Testis (tissue), 3 donors: ENCODE data around the gene CTBP2. TPM values are rescaled to one million over a fixed set of nuclear protein-coding genes. Genes with fewer than 3 reads are reported as not detected.

Experiments
- DNase-seq: peaks from one replicate; pipeline ENCODE4 v3.0.0-alpha.2; 2019
- H3K27ac ChIP-seq, 2 donors: fragments of 200-600 bp; sonication (generic); one replicate each; pipeline ENCODE4 v1.5.1; 2019
- H3K27me3 ChIP-seq: fragments of 200-600 bp; sonication (generic); one replicate; pipeline ENCODE4 v1.5.1; 2019
- H3K36me3 ChIP-seq: fragments of 200-600 bp; sonication (generic); one replicate; pipeline ENCODE4 v1.5.1; 2017; ENCODE audit warnings: low read depth; ENCODE audit errors: missing control alignments
- H3K4me1 ChIP-seq: fragments of 200-600 bp; sonication (generic); one replicate; pipeline ENCODE4 v1.5.1; 2019
- H3K4me3 ChIP-seq, 2 donors: fragments of 200-600 bp; sonication (generic); one replicate each; pipeline ENCODE4 v1.5.1; 2017 to 2019
- H3K9me3 ChIP-seq: fragments of 200-600 bp; sonication (generic); one replicate; pipeline ENCODE4 v1.5.1; 2017
- POLR2A ChIP-seq: fragments of 450-650 bp; IDR thresholded peaks from one replicate; pipeline ENCODE4 v1.6.1; 2017; ENCODE audit warnings: antibody characterized with exemption, mild to moderate bottlenecking, moderate library complexity
- WGBS, 2 donors: methylation state at CpG; one replicate each; pipeline ENCODE4 v1.1.5; 2018; 5-methylcytosine and 5-hydroxymethylcytosine counted together
- intact Hi-C: fragments of 100-400 bp; cut with DNase I; formaldehyde crosslinking; loops from one replicate; pipeline ENCODE4 v1.15.1; 2023; ENCODE audit warnings: low total_unique reads
- polyA plus RNA-seq: library from polyadenylated mRNA; stranded (reverse); fragments of 350-450 nt; fragmentation: Illumina TruSeq; extraction: RNeasy Lipid Tissue Mini Kit (QIAGEN cat#74804); gene quantifications from one replicate; pipeline ENCODE4 v1.2.3, GENCODE V29; 2014; ENCODE audit warnings: low read depth, low replicate concordance; ENCODE audit not compliant: insufficient read depth
- total RNA-seq, 2 donors: library from RNA; depleted of rRNA; stranded (reverse); fragments of >200 nt; gene quantifications; one replicate each; pipeline ENCODE4 v1.2.3, GENCODE V29; 2016
- TF ChIP-seq, protein P1 (sequence below), 3 experiments: fragments of 450-650 bp in 2 of 3; fragments of 200-600 bp in 1 of 3; sonication (generic) in 1 of 3; IDR thresholded peaks; one replicate each; pipeline ENCODE4 v1.5.1; 2016 to 2019; ENCODE audit warnings: antibody characterized with exemption in 3 of 3, mild to moderate bottlenecking in 2 of 3, moderate library complexity in 1 of 3

CTBP2 gene
- total and polyA plus RNA-seq, 3 donors from 2014 or later = 44.7 to 79.5 (median 52.4) TPM

DNA sequence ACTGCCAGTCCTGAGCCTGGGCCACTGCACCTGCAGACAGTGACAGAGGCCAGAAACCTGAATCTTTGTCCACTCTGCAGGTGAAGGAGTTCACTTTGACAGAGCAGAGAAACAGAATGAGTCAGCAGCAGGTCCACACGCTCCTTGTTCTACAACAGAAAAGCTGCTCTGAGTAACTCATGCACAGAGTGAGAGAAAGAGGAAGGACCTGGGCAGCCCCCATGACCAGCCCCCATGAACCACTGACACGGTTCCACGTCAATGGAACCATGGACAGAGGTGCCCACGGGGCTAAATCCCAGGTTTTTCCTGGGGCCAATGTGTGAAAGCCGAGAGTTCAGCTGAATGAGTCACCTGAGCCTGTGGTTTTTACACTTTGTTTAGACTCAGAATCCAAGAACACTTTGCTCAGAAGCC is 40.8 kb upstream of the CTBP2 start:
- H3K4me3 ChIP-seq = no peak overlapping the region
- TF ChIP-seq, protein P1, sequence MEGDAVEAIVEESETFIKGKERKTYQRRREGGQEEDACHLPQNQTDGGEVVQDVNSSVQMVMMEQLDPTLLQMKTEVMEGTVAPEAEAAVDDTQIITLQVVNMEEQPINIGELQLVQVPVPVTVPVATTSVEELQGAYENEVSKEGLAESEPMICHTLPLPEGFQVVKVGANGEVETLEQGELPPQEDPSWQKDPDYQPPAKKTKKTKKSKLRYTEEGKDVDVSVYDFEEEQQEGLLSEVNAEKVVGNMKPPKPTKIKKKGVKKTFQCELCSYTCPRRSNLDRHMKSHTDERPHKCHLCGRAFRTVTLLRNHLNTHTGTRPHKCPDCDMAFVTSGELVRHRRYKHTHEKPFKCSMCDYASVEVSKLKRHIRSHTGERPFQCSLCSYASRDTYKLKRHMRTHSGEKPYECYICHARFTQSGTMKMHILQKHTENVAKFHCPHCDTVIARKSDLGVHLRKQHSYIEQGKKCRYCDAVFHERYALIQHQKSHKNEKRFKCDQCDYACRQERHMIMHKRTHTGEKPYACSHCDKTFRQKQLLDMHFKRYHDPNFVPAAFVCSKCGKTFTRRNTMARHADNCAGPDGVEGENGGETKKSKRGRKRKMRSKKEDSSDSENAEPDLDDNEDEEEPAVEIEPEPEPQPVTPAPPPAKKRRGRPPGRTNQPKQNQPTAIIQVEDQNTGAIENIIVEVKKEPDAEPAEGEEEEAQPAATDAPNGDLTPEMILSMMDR (IDR thresholded peaks at IDR 0.05) = no peak
- TF ChIP-seq POLR2A = no peak
- no peaks in the 10 kb centered on the region for H3K36me3 ChIP-seq
- WGBS, 2 donors = 65 to 85% methylated on average over 5 of the region's 5 CpGs
- intact Hi-C loops = no loop called here
- no peaks in the 10 kb centered on the region for H3K9me3 ChIP-seq
- H3K27me3 ChIP-seq = no peaks in the 10 kb centered on the region
- H3K4me1 ChIP-seq = no peaks in the 10 kb centered on the region
- no peak for DNase-seq
- no peak overlapping the region for H3K27ac ChIP-seq

DNA sequence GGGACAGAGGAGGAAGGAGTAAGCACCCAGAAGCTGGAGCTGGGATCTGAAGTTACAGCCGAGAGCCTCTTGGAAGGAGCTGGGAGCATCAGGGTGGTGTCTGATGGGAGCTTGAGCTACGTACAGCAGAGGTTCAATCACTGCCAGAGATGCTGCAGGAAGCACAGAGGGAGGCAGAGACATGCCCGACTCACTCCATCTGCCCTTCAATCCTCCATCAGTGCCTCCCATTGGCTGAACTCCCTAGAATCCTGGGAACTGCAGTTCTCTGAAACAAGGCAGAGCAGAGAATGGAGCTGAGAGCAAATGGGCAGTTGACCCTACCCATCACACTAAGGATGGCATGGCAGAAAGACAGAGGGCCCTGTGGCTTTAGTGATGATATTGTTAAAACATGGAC is 40.0 kb upstream of the CTBP2 start:
- intact Hi-C loops = no loop called here
- Histone ChIP-seq H3K9me3 (no peaks in the 10 kb centered on the region), H3K36me3 (no peaks in the 10 kb centered on the region), H3K4me1 (no peaks in the 10 kb centered on the region), H3K4me3 (no peak overlapping the region), H3K27ac (no peak overlapping the region), H3K27me3 (no peaks in the 10 kb centered on the region)
- no peak for DNase-seq
- TF ChIP-seq, protein P1 (IDR thresholded peaks at IDR 0.05) = no peak
- no peak for TF ChIP-seq POLR2A
- 78% methylated on average over 3 of the region's 3 CpGs for WGBS, 2 donors

DNA sequence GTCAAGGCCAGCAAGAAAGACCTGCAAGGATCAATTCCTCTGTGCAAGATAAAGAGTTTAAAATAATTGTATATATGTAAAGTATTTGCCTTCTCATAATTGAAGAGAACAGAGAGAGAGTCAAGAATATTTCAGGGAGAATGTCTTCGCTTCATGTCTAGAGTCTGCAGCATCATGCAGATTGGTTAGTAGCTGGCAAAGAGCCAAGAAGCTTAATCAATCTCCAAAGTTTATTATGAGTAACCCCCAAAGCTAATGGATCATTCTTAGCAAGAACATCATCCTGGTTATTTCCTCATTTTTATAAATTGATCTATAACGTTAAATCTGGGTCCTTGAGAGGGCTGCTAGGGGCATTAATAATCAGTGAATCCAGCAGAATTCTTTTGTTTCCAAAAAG is 38.9 kb upstream of the CTBP2 start:
- Histone ChIP-seq H3K27me3 (no peaks in the 10 kb centered on the region), H3K9me3 (no peaks in the 10 kb centered on the region), H3K36me3 (no peaks in the 10 kb centered on the region), H3K4me3 (no peak overlapping the region), H3K4me1 (no peaks in the 10 kb centered on the region), H3K27ac (no peak overlapping the region)
- no peak for TF ChIP-seq POLR2A
- TF ChIP-seq, protein P1 (IDR thresholded peaks at IDR 0.05) = no peak
- DNase-seq = no peak
- intact Hi-C loops = no loop called here
- WGBS, 2 donors = 93 to 97% methylated on average over 2 of the region's 2 CpGs

DNA sequence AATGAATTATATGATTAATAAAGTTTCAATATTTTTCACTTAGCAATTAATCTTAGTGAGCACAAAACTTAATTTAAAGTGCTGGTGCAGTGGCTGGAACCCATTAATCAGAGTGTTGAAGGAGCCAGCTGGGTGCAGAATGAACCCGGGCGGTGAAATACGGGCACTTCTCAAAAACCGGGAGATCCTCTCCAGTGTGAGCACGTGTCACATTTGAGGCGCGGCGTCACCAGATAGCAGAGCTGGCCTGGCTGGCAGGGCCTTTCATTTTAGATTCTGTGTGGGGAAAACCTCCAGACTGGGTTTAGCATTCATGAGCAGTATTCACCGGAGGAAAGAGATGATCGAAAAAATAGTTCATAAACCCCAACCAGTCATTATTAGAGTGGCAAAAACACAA is 34.5 kb upstream of the CTBP2 start:
- DNase-seq = no peak
- TF ChIP-seq, protein P1 (IDR thresholded peaks at IDR 0.05) = no peak
- TF ChIP-seq POLR2A = no peak
- H3K36me3 ChIP-seq = no peaks in the 10 kb centered on the region

DNA sequence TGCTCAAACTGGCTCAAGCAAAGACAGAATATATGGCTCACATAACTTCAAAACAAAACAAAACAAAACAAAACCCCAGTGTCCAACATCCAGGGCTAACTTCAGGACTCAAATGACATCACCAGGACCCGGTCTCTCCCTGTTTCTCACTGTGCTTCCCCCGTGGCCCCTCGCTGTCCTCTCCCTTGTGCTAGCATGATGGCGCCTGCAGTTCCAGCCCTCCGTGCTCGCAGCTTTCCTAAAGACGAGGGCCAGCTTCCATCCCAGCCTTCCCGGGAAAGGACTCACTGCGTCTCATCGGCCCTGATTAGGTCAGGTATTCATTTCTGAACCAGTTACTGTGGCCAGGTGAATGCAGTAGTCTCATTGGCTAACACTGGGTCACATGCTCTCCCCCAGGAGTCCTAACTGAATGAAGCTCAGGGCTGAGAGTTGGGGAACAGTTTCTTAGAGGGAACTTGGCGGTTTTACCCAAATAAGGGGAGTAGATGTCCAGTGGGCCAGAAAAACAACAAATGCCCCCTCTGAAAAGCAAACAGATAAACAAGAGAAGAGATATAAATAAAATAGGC is 33.0 kb upstream of the CTBP2 start:
- TF ChIP-seq, protein P1 (IDR thresholded peaks at IDR 0.05) = no peak
- TF ChIP-seq POLR2A = no peak
- H3K27me3 ChIP-seq = no peaks in the 10 kb centered on the region
- H3K27ac ChIP-seq = no peak overlapping the region
- DNase-seq = no peak
- WGBS, 2 donors = 79 to 80% methylated on average over 11 of the region's 11 CpGs
- H3K4me3 ChIP-seq = peak overlapping the region in 1 of 2 donors; percentile 3
- no peaks in the 10 kb centered on the region for H3K9me3 ChIP-seq
- intact Hi-C loops = no loop called here
- H3K36me3 ChIP-seq = no peaks in the 10 kb centered on the region
- no peaks in the 10 kb centered on the region for H3K4me1 ChIP-seq

More for the DNA sequence above, 34.5 kb upstream of the CTBP2 start:
- H3K4me1 ChIP-seq = no peaks in the 10 kb centered on the region
- no peak overlapping the region for H3K4me3 ChIP-seq
- 91% methylated on average over 10 of the region's 10 CpGs for WGBS, 2 donors
- no peak overlapping the region for H3K27ac ChIP-seq
- no peaks in the 10 kb centered on the region for H3K9me3 ChIP-seq
- no peaks in the 10 kb centered on the region for H3K27me3 ChIP-seq
- intact Hi-C loops = no loop called here
